Ovary (tissue), 3 donors: Measurements from ENCODE around the gene EPB41L3.

Experiments
- EP300 ChIP-seq: sonication (generic); formaldehyde crosslinking; IDR thresholded peaks from one replicate; pipeline ENCODE4 v1.6.1; 2017; ENCODE audit warnings: antibody characterized with exemption
- POLR2A ChIP-seq: fragments of 450-650 bp; IDR thresholded peaks from one replicate; pipeline ENCODE4 v1.6.1; 2017; ENCODE audit warnings: antibody characterized with exemption, mild to moderate bottlenecking, moderate library complexity
- TF ChIP-seq, protein P1 (sequence below), 3 donors: fragments of 450-650 bp in 2 of 3; fragments of 200-600 bp in 1 of 3; IDR thresholded peaks; one replicate each; pipeline versions ENCODE4 v1.5.1 to v1.8.0; 2016 to 2022; ENCODE audit warnings: antibody characterized with exemption in 3 of 3, mild to moderate bottlenecking in 1 of 3
- donor health status: DM: no; HTN: no; CAD: no.

DNA sequence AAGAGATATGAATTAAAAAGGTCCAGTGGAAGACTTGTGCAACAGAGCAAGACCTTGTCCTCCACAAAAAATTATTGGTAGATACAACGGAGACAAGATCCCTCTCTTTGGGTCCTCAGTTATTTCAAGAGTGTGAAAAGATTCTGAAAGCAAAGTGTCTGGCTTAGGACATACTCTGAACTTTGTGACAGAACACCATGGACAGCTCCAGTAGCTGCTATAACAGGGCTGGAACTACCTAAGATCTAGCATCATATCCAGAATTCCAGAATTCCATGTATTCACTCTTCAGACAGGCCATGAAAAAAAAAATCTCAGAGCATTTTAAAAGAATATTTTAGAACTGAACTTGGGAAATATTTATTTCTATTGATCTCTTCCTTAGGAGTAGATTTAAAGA is 173.5 kb downstream of the EPB41L3 start:
- TF ChIP-seq, protein P1, sequence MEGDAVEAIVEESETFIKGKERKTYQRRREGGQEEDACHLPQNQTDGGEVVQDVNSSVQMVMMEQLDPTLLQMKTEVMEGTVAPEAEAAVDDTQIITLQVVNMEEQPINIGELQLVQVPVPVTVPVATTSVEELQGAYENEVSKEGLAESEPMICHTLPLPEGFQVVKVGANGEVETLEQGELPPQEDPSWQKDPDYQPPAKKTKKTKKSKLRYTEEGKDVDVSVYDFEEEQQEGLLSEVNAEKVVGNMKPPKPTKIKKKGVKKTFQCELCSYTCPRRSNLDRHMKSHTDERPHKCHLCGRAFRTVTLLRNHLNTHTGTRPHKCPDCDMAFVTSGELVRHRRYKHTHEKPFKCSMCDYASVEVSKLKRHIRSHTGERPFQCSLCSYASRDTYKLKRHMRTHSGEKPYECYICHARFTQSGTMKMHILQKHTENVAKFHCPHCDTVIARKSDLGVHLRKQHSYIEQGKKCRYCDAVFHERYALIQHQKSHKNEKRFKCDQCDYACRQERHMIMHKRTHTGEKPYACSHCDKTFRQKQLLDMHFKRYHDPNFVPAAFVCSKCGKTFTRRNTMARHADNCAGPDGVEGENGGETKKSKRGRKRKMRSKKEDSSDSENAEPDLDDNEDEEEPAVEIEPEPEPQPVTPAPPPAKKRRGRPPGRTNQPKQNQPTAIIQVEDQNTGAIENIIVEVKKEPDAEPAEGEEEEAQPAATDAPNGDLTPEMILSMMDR (IDR thresholded peaks at IDR 0.05) = no peak
- TF ChIP-seq EP300 (no peak), POLR2A (no peak)
